Hippocampal formation (tissue), 2 donors: ENCODE data around the gene ZMYM3.

ENCODE experiments used
- DNase-seq, 2 donors: peaks; one replicate each; lab custom pipeline; 2025; lab: John Stamatoyannopoulos, UW

ZMYM3 gene

GRCh38 chrX:71253253-71254091 lies 468 bp downstream of the ZMYM3 start:
- DNase-seq = no peak

GRCh38 chrX:71252221-71252620 lies 1.7 kb downstream of the ZMYM3 start:
- no peak for DNase-seq

GRCh38 chrX:71251466-71251973 lies 2.4 kb downstream of the ZMYM3 start:
- DNase-seq = no peak

DNA sequence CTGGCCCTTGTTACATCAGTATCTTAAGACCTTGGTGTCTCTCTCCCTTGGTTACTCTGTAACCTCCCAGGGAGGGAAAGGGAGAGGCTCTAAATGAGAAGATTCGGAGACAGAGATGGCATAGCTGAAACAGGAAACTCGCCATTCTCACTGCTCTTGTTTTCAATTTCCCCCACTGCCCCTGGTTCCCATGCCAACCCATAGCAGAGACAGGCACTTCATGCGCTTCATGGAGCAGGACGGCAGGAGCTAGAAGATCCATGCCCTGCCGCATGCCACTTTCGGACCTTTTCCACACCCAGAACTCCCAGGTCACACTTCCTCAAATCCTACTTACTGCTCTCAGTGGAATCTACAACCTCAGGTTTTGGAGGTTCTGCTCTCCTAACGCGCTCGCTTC lies 3.1 kb downstream of the ZMYM3 start:
- DNase-seq = no peak

- no peak for DNase-seq
Observed at GRCh38 chrX:71245159-71245558, 8.8 kb downstream of the ZMYM3 start.

DNA sequence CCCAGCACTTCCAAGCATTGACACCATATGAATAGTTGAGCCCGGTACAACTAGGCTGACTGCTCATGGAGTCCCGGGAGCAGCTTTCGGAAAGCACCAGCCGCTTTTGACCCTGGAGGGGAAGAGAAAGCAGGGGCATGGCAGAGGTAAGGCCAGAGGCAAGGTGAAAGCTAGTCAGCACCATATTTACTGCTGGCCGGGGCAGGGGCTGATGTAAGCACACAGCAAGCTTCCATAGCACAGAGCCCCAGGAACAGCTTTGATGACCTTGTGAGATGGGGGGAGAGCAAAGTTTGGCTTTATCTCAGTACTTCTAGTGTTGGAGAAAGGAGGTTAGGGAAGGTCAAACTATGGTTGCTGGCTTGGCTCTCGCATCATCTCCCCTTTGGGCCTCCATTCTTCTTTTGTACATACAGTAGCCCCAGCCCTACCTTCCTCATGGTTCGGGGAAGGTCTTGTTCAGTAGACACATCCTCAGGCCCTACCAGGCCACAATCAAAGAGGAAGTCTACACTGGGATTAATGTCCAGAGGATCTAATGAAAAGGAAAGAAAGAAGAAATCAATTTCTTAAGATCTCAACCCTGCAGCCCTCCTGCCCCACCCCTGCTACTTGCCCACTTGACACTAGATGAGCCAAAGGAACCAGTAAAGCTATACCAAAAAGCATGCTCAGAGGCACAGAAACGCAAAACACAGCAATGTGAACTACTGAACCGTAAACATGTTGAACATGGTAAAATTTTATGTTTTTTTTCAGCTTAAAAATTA lies 9.4 kb downstream of the ZMYM3 start:
- DNase-seq = no peak

- no peak for DNase-seq
Observed at GRCh38 chrX:71241301-71241700, 12.6 kb downstream of the ZMYM3 start.

GRCh38 chrX:71239781-71240180 lies 14.2 kb downstream of the ZMYM3 start:
- no peak for DNase-seq

DNA sequence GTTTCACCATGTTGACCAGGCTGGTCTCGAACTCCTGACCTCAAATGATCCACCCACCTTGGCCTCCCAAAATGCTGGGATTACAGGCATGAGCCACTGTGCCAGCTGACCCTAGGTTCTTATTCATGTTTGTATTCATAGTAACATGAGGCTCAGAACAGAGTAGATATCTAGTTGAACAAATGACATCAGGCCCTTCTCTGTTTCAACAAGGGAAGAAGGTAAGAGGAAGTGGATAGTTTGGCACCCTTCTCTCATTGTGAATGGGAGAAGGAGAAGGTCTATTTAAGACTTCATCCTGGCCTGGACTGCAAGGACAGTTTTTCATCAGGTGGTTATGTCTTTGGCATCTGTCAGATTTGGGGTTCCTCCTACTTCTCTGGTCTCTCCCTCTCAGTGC lies 17.1 kb downstream of the ZMYM3 start:
- no peak for DNase-seq

- DNase-seq = no peak
Observed at GRCh38 chrX:71235482-71235881, 18.5 kb downstream of the ZMYM3 start.

DNA sequence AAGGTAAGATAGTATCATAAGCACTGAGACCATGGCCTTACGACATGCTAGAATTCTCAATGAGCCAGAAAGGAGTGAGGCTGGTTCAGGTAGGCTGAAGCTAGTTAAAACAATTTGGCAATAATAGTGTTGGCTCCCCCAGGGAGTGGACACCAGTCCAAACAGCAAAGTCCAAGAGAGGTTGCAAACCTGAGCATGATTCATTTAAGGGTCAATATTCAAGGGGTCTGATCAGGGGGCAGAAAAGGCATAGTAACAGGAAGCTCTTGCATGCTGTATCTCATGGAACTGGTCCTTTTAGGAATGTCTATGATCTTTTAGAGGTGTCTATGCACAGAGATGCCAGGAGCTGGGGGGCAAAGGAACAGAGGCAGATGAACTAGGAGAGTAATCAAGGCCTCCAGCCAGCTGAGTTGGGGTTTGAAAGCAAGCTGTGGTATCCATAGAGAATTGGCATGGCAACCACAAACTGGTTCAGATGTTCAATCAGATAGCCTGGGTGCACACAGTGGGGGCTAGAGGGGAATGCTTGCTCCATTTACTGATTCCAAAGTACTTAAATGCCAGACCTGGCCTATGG lies 25.8 kb downstream of the ZMYM3 start:
- no peak for DNase-seq

DNA sequence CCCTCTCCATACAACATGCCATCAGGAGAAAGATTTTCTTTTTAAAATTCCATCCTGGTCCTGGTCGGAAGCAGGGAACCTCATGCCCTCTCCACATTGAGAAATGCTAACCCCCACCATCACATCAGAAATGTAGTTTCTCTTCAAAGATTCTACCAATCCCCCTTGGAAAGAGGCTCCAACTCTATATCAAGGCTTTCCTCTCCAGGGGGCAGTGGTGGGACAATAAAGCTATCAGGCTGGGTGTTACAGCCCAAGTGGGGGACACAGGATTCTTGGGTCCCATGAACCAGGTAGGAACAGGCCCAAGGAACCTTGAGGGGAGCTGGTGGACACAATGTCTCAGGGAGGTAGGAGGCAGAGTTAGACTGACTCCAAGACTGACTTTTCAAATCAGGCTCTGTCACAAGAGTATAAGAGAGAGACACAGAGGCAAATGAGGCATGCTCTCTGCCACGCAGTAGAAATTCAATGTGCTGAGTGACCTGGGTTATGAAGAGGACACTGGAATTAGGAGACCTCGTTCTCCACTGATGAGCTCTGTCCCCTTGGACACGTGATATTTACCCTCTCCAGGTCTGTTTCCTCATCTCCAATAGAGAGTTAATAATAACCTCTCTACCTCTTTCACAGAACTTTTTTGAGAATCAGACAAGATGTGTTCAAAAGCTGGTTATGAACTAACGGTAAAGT lies 26.4 kb downstream of the ZMYM3 start:
- no peak for DNase-seq

DNA sequence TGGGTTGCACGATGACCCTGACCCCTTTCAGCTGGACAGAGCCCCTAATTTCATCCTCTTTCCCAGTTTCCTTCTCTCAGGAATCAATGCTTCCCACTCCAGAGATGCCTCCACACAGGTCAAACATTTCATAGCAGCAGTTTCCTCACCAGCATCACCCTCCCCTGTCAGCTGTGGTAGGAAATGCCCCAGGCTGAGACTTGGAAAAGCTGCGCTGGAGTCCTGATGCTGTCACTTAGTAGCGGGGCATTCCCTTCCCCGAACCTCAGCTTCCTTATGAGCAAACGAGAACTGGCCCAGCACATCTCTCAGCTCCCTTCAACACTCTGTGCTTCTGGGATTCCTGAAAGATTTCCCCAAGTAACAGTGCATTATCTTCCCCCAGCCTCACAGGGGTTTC lies 28.3 kb downstream of the ZMYM3 start:
- DNase-seq = no peak

DNA sequence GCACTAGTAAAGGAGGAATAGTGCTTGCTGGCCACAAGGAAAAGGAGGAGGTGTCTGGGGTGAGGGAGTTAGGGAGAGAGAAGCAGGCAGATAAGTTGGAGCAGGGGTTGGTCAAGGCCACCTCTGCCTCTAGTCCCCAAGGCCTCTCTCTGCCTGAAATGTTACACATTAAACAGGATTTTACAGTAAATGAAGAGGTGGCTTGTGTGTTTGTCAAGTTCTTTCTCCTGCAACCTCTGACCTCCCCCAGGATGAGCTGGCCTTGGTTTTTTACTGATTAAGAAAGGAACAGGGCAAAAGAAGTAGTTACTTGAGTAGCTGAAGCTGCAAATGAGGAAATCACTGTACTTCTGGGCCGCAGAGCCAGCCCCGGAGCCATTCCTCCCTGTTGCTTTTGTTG lies 28.9 kb downstream of the ZMYM3 start:
- no peak for DNase-seq

DNA sequence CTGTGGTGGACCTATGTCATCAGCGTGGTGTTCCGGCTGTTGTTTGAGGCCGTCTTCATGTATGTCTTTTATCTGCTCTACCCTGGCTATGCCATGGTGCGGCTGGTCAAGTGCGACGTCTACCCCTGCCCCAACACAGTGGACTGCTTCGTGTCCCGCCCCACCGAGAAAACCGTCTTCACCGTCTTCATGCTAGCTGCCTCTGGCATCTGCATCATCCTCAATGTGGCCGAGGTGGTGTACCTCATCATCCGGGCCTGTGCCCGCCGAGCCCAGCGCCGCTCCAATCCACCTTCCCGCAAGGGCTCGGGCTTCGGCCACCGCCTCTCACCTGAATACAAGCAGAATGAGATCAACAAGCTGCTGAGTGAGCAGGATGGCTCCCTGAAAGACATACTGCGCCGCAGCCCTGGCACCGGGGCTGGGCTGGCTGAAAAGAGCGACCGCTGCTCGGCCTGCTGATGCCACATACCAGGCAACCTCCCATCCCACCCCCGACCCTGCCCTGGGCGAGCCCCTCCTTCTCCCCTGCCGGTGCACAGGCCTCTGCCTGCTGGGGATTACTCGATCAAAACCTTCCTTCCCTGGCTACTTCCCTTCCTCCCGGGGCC lies 29.7 kb downstream of the ZMYM3 start:
- DNase-seq = no peak

DNA sequence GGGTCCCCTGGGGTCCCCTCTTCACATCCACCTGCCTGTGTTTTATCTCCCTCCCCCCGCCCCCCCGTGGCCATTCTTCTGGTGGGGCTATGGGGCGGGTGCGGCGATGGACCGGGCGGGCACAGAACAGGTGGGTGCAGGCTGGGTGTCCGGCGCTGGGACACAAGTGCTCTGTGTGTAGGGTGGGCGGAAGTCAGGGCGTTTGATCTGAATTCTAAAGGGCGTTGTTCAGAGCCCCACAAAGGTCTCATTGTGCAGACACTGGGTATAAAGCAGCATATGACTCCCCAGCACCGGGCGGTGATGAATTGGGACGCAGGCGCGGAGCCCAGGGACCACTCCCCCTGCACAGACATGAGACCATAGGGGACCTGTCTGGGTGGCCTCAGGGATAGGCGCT lies 31.0 kb downstream of the ZMYM3 start, which contains the start of gene GJB1:
GJB1 (plus strand) TSS at position 296 of the 400 bp plus-strand sequence. CDS start 484 bp downstream, outside the sequence.
- DNase-seq = peak; percentile 68 to 71

GRCh38 chrX:71221145-71221544 lies 32.8 kb downstream of the ZMYM3 start:
- DNase-seq = no peak

GRCh38 chrX:71217298-71217697 lies 36.6 kb downstream of the ZMYM3 start:
- no peak for DNase-seq

GRCh38 chrX:71216485-71216884 lies 37.5 kb downstream of the ZMYM3 start:
- DNase-seq = no peak

DNA sequence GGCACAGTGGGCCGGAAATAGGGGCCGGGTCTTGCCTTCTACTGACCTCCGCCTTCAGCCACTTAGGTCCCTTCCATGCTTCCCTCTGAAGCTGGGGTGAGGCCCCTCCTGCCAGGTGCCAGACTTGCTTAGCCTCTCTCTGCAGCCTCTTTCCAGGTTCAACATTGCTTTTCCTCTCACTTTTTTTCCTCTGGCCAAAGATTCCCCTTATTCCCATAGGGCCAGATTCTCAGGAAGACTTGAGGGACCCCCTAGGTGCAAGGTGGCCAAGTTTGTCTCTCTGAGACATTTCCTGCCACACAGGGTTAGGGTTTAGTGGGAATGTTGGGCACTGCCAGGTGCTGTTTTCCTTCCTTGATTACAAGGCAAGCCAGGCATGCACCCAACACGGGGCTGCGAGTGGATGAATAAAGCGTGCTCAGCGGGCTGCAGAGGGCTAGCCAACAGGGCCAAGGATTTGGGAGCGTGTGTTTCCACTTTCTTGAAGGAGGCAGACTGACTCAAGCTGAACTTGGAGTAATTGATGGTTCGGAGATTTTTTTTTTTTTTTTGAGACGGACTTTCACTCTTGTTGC lies 38.5 kb downstream of the ZMYM3 start:
- DNase-seq = no peak
